ENCODE results near the gene ZNF292.

- TF ChIP-seq CTCF (IDR thresholded peaks at IDR 0.05) (no peak), EZH2 (IDR thresholded peaks at IDR 0.05; ENCODE audit: borderline replicate concordance, insufficient read depth, low read depth, low read length, poor library complexity, severe bottlenecking) (no peak)
Measured at GRCh38 chr6:87126501-87126900, 28.9 kb upstream of the ZNF292 start.

Data from B cell (primary cell).